ENCODE data around the gene SESN3.
"Not testable (repeated sequence)": the region's sequence is repeated elsewhere in the genome, so short reads cannot be mapped to it uniquely, and the experiment has no call there.

Gene SESN3

DNA sequence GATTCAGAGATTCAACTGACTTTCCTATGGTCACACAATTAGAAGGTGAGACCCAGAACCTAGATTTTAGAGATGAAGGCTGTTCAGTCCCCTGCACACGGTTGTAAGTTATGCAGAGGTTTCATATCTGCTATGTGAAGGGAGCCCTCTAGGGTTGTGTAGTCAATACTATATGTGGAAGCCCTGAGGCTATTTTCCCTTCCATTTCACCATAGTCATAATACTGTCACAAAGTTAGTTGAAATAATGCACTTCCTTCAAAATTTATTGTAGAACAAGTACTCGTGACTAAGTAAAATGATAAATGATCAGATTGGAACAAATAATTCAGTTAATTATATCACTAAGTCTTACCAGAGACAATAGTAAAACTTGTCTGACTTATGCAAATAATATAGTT is 92.6 kb downstream of the SESN3 start:
- H3K27me3 ChIP-seq (ENCODE audit: control insufficient read depth, insufficient read depth, low read length), result peaks cover 16% of the 10 kb centered on the region
- H3K4me1 ChIP-seq (ENCODE audit: control insufficient read depth, insufficient read depth, low read length), result no peaks in the 10 kb centered on the region
- H3K9me3 ChIP-seq (ENCODE audit: control insufficient read depth, insufficient read depth, low read length), result no peaks in the 10 kb centered on the region
- H3K27ac ChIP-seq (ENCODE audit: low read depth, low read length), result no peak overlapping the region
- no peak overlapping the region for H3K9ac ChIP-seq (ENCODE audit: low read depth, low read length)
- no peak overlapping the region for H3K4me3 ChIP-seq (ENCODE audit: low read depth, low read length)
- H3K36me3 ChIP-seq (ENCODE audit: control insufficient read depth, insufficient read depth, low read length), result no peaks in the 10 kb centered on the region

DNA sequence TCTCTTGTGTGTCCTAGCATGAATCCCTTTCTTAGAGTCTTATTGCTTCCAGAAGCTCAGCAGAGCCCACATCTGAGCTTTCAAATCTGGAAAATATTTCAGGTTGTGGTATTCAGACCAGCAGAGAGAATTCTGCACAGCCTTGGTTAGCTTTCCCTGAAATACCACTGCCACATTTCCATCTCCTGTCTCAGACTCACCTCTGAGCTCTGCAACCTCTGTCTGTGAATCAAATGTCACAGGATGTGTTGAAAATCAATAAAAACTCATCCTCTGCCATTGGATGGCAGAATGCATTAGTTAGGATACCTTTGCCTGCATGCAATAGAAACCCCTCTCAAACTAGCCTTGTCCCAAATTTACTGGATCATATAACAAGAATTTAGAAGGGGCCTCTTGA is 93.7 kb downstream of the SESN3 start:
- Histone ChIP-seq H3K4me3 (ENCODE audit: low read depth, low read length) (no peak overlapping the region), H3K27ac (ENCODE audit: low read depth, low read length) (no peak overlapping the region), H3K9ac (ENCODE audit: low read depth, low read length) (no peak overlapping the region), H3K9me3 (ENCODE audit: control insufficient read depth, insufficient read depth, low read length) (no peaks in the 10 kb centered on the region), H3K27me3 (ENCODE audit: control insufficient read depth, insufficient read depth, low read length) (peaks cover 10% of the 10 kb centered on the region), H3K36me3 (ENCODE audit: control insufficient read depth, insufficient read depth, low read length) (no peaks in the 10 kb centered on the region), H3K4me1 (ENCODE audit: control insufficient read depth, insufficient read depth, low read length) (no peaks in the 10 kb centered on the region)

DNA sequence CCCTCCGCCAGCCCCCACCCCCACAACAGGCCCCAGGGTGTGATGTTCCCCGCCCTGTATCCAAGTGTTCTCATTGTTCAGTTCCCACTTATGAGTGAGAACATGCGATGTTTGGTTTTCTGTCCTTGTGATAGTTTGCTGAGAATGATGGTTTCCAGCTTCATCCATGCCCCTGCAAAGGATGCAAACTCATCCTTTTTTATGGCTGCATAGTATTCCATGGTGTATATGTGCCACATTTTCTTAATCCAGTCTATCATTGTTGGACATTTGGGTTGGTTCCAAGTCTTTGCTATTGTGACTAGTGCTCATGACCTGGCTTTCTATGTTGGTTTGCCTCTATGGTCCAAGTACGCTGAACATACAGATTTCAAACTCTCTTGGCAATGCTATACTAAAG is 94.3 kb downstream of the SESN3 start:
- not testable (repeated sequence) for H3K4me3 ChIP-seq (ENCODE audit: low read depth, low read length); H3K9ac ChIP-seq (ENCODE audit: low read depth, low read length); H3K4me1 ChIP-seq (ENCODE audit: control insufficient read depth, insufficient read depth, low read length); H3K36me3 ChIP-seq (ENCODE audit: control insufficient read depth, insufficient read depth, low read length); H3K27ac ChIP-seq (ENCODE audit: low read depth, low read length); H3K27me3 ChIP-seq (ENCODE audit: control insufficient read depth, insufficient read depth, low read length); H3K9me3 ChIP-seq (ENCODE audit: control insufficient read depth, insufficient read depth, low read length)

DNA sequence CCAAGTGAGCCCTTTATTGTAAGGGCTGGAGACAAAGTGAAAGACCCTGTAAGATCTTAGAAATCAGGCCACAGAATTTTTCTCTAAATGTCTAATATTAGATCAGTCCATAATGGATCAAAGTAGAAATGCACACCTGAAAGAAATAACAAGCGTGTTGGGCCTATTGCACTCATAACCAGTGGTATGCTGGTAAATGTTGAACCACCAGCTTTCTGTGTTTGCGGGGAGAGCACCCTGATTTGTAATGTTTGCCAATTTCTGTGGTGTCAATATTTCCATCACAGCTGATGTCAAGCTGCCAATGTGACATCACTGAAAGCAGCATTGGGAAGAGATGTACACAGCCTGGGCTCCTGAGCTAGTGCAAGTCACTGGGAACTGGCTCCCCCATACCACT is 95.1 kb downstream of the SESN3 start:
- H3K9me3 ChIP-seq (ENCODE audit: control insufficient read depth, insufficient read depth, low read length), result no peaks in the 10 kb centered on the region
- H3K27me3 ChIP-seq (ENCODE audit: control insufficient read depth, insufficient read depth, low read length), result peaks cover under 1% of the 10 kb centered on the region
- H3K4me1 ChIP-seq (ENCODE audit: control insufficient read depth, insufficient read depth, low read length), result no peaks in the 10 kb centered on the region
- no peaks in the 10 kb centered on the region for H3K36me3 ChIP-seq (ENCODE audit: control insufficient read depth, insufficient read depth, low read length)
- no peak overlapping the region for H3K4me3 ChIP-seq (ENCODE audit: low read depth, low read length)
- H3K27ac ChIP-seq (ENCODE audit: low read depth, low read length), result no peak overlapping the region
- H3K9ac ChIP-seq (ENCODE audit: low read depth, low read length), result no peak overlapping the region

GRCh38 chr11:95135155-95135554 is 95.8 kb downstream of the SESN3 start:
- H3K27me3 ChIP-seq (ENCODE audit: control insufficient read depth, insufficient read depth, low read length), result no peaks in the 10 kb centered on the region; the same call in none of the 2 replicates
- H3K4me3 ChIP-seq (ENCODE audit: low read depth, low read length), result no peak overlapping the region
- no peaks in the 10 kb centered on the region for H3K4me1 ChIP-seq (ENCODE audit: control insufficient read depth, insufficient read depth, low read length)
- no peak overlapping the region for H3K9ac ChIP-seq (ENCODE audit: low read depth, low read length)
- no peaks in the 10 kb centered on the region for H3K9me3 ChIP-seq (ENCODE audit: control insufficient read depth, insufficient read depth, low read length)
- no peaks in the 10 kb centered on the region for H3K36me3 ChIP-seq (ENCODE audit: control insufficient read depth, insufficient read depth, low read length)
- no peak overlapping the region for H3K27ac ChIP-seq (ENCODE audit: low read depth, low read length)

DNA sequence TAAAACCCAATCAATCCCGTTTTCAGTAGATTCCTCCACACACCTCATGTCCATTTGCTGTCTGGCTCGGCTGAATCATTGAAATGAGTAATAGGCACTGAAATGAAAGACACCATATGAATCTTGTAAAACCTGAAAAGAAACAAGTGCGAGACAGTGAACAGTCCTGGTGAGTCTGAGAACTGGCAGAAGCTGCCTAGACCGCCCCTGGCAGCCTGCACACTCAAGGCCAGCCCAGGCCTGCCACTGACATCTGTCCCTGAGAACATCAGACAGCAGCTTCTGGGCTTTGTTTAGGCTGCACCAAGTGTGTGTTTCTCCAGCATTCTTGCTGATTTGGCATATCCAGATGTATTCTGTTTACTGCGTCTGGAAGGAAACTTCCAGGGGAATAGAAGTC is 96.5 kb downstream of the SESN3 start:
- Histone ChIP-seq H3K36me3 (ENCODE audit: control insufficient read depth, insufficient read depth, low read length) (no peaks in the 10 kb centered on the region), H3K9ac (ENCODE audit: low read depth, low read length) (no peak overlapping the region), H3K27me3 (ENCODE audit: control insufficient read depth, insufficient read depth, low read length) (no peaks in the 10 kb centered on the region; the same call in 1 of the 2 replicates), H3K4me3 (ENCODE audit: low read depth, low read length) (no peak overlapping the region), H3K9me3 (ENCODE audit: control insufficient read depth, insufficient read depth, low read length) (no peaks in the 10 kb centered on the region), H3K27ac (ENCODE audit: low read depth, low read length) (no peak overlapping the region), H3K4me1 (ENCODE audit: control insufficient read depth, insufficient read depth, low read length) (no peaks in the 10 kb centered on the region)

GRCh38 chr11:95132956-95133355 is 98.0 kb downstream of the SESN3 start:
- no peak overlapping the region for H3K27ac ChIP-seq (ENCODE audit: low read depth, low read length)
- no peaks in the 10 kb centered on the region for H3K27me3 ChIP-seq (ENCODE audit: control insufficient read depth, insufficient read depth, low read length)
- no peaks in the 10 kb centered on the region for H3K9me3 ChIP-seq (ENCODE audit: control insufficient read depth, insufficient read depth, low read length)
- H3K36me3 ChIP-seq (ENCODE audit: control insufficient read depth, insufficient read depth, low read length), result no peaks in the 10 kb centered on the region
- H3K9ac ChIP-seq (ENCODE audit: low read depth, low read length), result no peak overlapping the region
- no peak overlapping the region for H3K4me3 ChIP-seq (ENCODE audit: low read depth, low read length)
- H3K4me1 ChIP-seq (ENCODE audit: control insufficient read depth, insufficient read depth, low read length), result no peaks in the 10 kb centered on the region

GRCh38 chr11:95128602-95129001 is 102.4 kb downstream of the SESN3 start:
- H3K4me3 ChIP-seq (ENCODE audit: low read depth, low read length), result no peak overlapping the region
- no peak overlapping the region for H3K27ac ChIP-seq (ENCODE audit: low read depth, low read length)
- no peaks in the 10 kb centered on the region for H3K9me3 ChIP-seq (ENCODE audit: control insufficient read depth, insufficient read depth, low read length)
- no peaks in the 10 kb centered on the region for H3K27me3 ChIP-seq (ENCODE audit: control insufficient read depth, insufficient read depth, low read length)
- no peak overlapping the region for H3K9ac ChIP-seq (ENCODE audit: low read depth, low read length)
- H3K4me1 ChIP-seq (ENCODE audit: control insufficient read depth, insufficient read depth, low read length), result no peaks in the 10 kb centered on the region
- no peaks in the 10 kb centered on the region for H3K36me3 ChIP-seq (ENCODE audit: control insufficient read depth, insufficient read depth, low read length)

- Histone ChIP-seq H3K36me3 (ENCODE audit: control insufficient read depth, insufficient read depth, low read length) (no peaks in the 10 kb centered on the region), H3K27me3 (ENCODE audit: control insufficient read depth, insufficient read depth, low read length) (no peaks in the 10 kb centered on the region)
Measured at GRCh38 chr11:95123556-95123955, 107.4 kb downstream of the SESN3 start.

DNA sequence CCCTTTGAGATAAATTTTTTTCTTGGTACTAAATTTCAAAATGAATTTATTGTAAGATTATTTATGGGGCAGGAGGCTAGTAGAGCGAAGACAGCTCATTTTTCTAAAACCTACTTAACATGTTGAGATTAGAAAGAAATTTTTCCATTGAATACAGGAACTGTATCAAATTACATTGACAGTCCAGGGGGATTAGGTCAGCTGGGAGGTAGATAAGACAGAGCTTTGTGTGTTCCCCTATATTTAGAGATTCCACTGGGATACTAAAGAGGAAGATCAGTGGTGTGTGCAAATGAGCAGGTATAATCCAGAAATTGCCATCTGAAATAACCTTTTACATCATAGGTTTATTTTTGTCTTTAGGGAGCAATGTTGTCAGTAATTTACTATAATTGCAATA is 109.3 kb downstream of the SESN3 start:
- no peak overlapping the region for H3K9ac ChIP-seq (ENCODE audit: low read depth, low read length)
- H3K9me3 ChIP-seq (ENCODE audit: control insufficient read depth, insufficient read depth, low read length), result no peaks in the 10 kb centered on the region

More at GRCh38 chr11:95123556-95123955, 107.4 kb downstream of the SESN3 start:
- no peaks in the 10 kb centered on the region for H3K4me1 ChIP-seq (ENCODE audit: control insufficient read depth, insufficient read depth, low read length)
- H3K9me3 ChIP-seq (ENCODE audit: control insufficient read depth, insufficient read depth, low read length), result no peaks in the 10 kb centered on the region
- H3K4me3 ChIP-seq (ENCODE audit: low read depth, low read length), result no peak overlapping the region
- no peak overlapping the region for H3K9ac ChIP-seq (ENCODE audit: low read depth, low read length)
- H3K27ac ChIP-seq (ENCODE audit: low read depth, low read length), result no peak overlapping the region

DNA sequence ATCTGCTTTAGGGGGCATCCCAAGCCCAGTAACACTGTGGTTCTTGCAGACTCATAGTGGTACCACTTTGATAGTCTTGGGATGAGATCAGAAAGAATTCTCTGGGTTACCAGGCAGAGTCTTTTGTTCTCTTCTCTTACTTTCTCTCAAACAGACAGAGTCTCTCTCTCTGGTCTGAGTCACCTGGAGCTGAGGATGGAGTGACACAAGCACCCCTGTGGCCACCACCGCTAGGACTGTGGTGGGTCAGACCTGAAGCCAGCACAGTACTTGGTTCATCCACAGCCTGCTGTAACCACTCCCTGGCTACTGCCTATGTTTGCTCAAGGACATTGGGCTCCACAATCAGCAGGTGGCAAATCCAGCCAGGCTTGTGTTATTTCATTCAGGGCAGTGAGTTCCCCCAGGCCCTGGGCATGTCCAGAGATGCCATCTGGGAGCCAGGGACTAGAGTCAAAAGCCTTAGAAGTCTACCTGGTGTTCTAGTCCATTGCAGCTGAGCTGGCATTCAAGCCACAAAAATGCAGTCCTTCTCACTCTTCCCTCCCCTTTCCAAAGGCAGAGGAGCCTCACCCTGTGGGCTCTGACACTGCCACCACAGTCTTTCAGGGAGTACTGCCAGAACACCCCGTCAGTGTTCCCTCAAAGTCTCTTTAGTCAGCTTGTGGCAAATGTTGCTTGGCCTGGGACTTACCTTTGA is 111.5 kb downstream of the SESN3 start:
- no peaks in the 10 kb centered on the region for H3K27me3 ChIP-seq (ENCODE audit: control insufficient read depth, insufficient read depth, low read length)
- H3K27ac ChIP-seq (ENCODE audit: low read depth, low read length), result no peak overlapping the region
- H3K9ac ChIP-seq (ENCODE audit: low read depth, low read length), result no peak overlapping the region
- no peaks in the 10 kb centered on the region for H3K36me3 ChIP-seq (ENCODE audit: control insufficient read depth, insufficient read depth, low read length)
- H3K9me3 ChIP-seq (ENCODE audit: control insufficient read depth, insufficient read depth, low read length), result no peaks in the 10 kb centered on the region
- H3K4me3 ChIP-seq (ENCODE audit: low read depth, low read length), result no peak overlapping the region
- no peaks in the 10 kb centered on the region for H3K4me1 ChIP-seq (ENCODE audit: control insufficient read depth, insufficient read depth, low read length)

More for the DNA sequence above, 109.3 kb downstream of the SESN3 start:
- no peak overlapping the region for H3K4me3 ChIP-seq (ENCODE audit: low read depth, low read length)
- no peaks in the 10 kb centered on the region for H3K36me3 ChIP-seq (ENCODE audit: control insufficient read depth, insufficient read depth, low read length)
- no peak overlapping the region for H3K27ac ChIP-seq (ENCODE audit: low read depth, low read length)
- H3K27me3 ChIP-seq (ENCODE audit: control insufficient read depth, insufficient read depth, low read length), result no peaks in the 10 kb centered on the region
- no peaks in the 10 kb centered on the region for H3K4me1 ChIP-seq (ENCODE audit: control insufficient read depth, insufficient read depth, low read length)

All from HUES48 (cell line).